Endothelial cell of umbilical vein (primary cell): ENCODE results near the gene MEX3C. TPM values are rescaled to one million over a fixed set of nuclear protein-coding genes. Genes with fewer than 3 reads are reported as not detected.

Source experiments
- BruUV-seq: library from RNA; stranded (reverse); fragments of 400-500 nt; replicated peaks from 2 replicates; lab custom pipeline; 2021; lab: Mats Ljungman, UMichigan
- CTCF ChIA-PET: fragments of 300-600, 350-600 bp; sonication (Branson Sonifier 250); formaldehyde crosslinking; loops from one replicate; lab custom pipeline; 2021; ENCODE audit warnings: antibody characterized with exemption, inconsistent platforms; lab: Charles Lee
- POLR2A ChIA-PET: fragments of 300-600, 350-600 bp; sonication (Branson Sonifier 250); formaldehyde crosslinking; loops from one replicate; lab custom pipeline; 2021; ENCODE audit warnings: antibody characterized with exemption, inconsistent platforms; lab: Charles Lee
- DNase-seq: peaks from one replicate; pipeline ENCODE4 v3.0.0-alpha.2; 2011; ENCODE audit warnings: low read depth, low spot score
- FAIRE-seq: peaks from 2 replicates; lab custom pipeline; 2011; peaks lifted over from hg19 to GRCh38; lab: Jason Lieb, UNC
- H2AFZ ChIP-seq: 2 replicates; pipeline ENCODE4 v1.6.0; 2012; ENCODE audit warnings: low read depth, low read length, control low read depth, inconsistent platforms
- H3K27ac ChIP-seq: 2 replicates; pipeline ENCODE4 v1.5.1; 2011; ENCODE audit warnings: low read depth, mild to moderate bottlenecking, control low read depth, low read length, moderate library complexity; ENCODE audit not compliant: insufficient read depth
- H3K27me3 ChIP-seq, 2 experiments: 2 replicates each; pipeline versions ENCODE4 v1.6.0 to v1.6.1; 2011; ENCODE audit warnings: low read length in 2 of 2, mixed read lengths in 1 of 2; ENCODE audit not compliant: control insufficient read depth in 2 of 2, insufficient read depth in 2 of 2
- H3K36me3 ChIP-seq, 2 experiments: 2 replicates in 1 of 2; 3 replicates in 1 of 2; pipeline ENCODE4 v1.5.1; 2011; ENCODE audit warnings: low read length in 2 of 2, mild to moderate bottlenecking in 1 of 2, moderate library complexity in 1 of 2; ENCODE audit not compliant: control insufficient read depth in 2 of 2, insufficient read depth in 2 of 2; ENCODE audit errors: extremely low read depth in 1 of 2
- H3K4me1 ChIP-seq: 3 replicates; pipeline ENCODE4 v1.5.1; 2011; ENCODE audit warnings: mild to moderate bottlenecking, low read length; ENCODE audit not compliant: control insufficient read depth, insufficient read depth; ENCODE audit errors: extremely low read depth
- H3K4me2 ChIP-seq: 2 replicates; pipeline ENCODE4 v1.6.1; 2011; ENCODE audit warnings: low read length, control low read depth, mixed read lengths; ENCODE audit not compliant: insufficient read depth
- H3K4me3 ChIP-seq, 3 experiments: fragments of 200-600 bp in 1 of 3; sonication (generic), shearing (Covaris generic) in 1 of 3; replicated peaks in 1 of 3; 2 replicates each; pipeline ENCODE4 v1.5.1; 2011 to 2016; ENCODE audit warnings: control low read depth in 3 of 3, low read length in 3 of 3, mild to moderate bottlenecking in 2 of 3, inconsistent platforms in 1 of 3, low read depth in 1 of 3, moderate library complexity in 1 of 3; ENCODE audit not compliant: insufficient read depth in 1 of 3
- H3K79me2 ChIP-seq: 2 replicates; pipeline ENCODE4 v1.6.0; 2012; ENCODE audit warnings: low read length, inconsistent platforms; ENCODE audit not compliant: control insufficient read depth, insufficient read depth
- H3K9ac ChIP-seq: replicated peaks from 2 replicates; pipeline ENCODE3; 2011; ENCODE audit warnings: low read length, control low read depth; ENCODE audit not compliant: insufficient read depth; ENCODE audit errors: extremely low read depth
- H3K9me1 ChIP-seq: replicated peaks from 3 replicates; pipeline ENCODE4 v1.6.0; 2011; ENCODE audit warnings: mild to moderate bottlenecking, low read length; ENCODE audit not compliant: control insufficient read depth, insufficient read depth; ENCODE audit errors: extremely low read depth
- H3K9me3 ChIP-seq: replicated peaks from 2 replicates; pipeline ENCODE4 v1.5.1; 2012; ENCODE audit warnings: low read length, inconsistent platforms; ENCODE audit not compliant: control insufficient read depth, insufficient read depth
- H4K20me1 ChIP-seq: replicated peaks from 2 replicates; pipeline ENCODE3; 2011; ENCODE audit warnings: mild to moderate bottlenecking, low read length; ENCODE audit not compliant: control insufficient read depth, insufficient read depth; ENCODE audit errors: extremely low read depth
- FOS ChIP-seq: IDR thresholded peaks from 2 replicates; pipeline ENCODE4 v1.6.1; 2011; ENCODE audit warnings: mild to moderate bottlenecking, low read length, moderate library complexity, borderline replicate concordance; ENCODE audit not compliant: insufficient read depth
- GATA2 ChIP-seq: IDR thresholded peaks from 2 replicates; pipeline ENCODE4 v1.7.0; 2011; ENCODE audit warnings: low read depth, mild to moderate bottlenecking, moderate library complexity, mixed read lengths, low read length; ENCODE audit not compliant: insufficient read length, insufficient read depth
- JUN ChIP-seq: IDR thresholded peaks from 2 replicates; pipeline ENCODE4 v1.6.1; 2011; ENCODE audit warnings: borderline replicate concordance, low read depth; ENCODE audit not compliant: insufficient read length, insufficient read depth
- MYC ChIP-seq: IDR thresholded peaks from one replicate; pipeline ENCODE4 v1.6.1; 2011; ENCODE audit warnings: mild to moderate bottlenecking, low read depth, low read length
- POLR2A ChIP-seq: IDR thresholded peaks from 2 replicates; pipeline ENCODE4 v1.6.1; 2012; ENCODE audit warnings: low read depth, mild to moderate bottlenecking, control low read depth, low read length
- POLR2AphosphoS5 ChIP-seq: IDR thresholded peaks from 2 replicates; pipeline ENCODE4 v1.6.1; 2012; ENCODE audit warnings: low read depth, mild to moderate bottlenecking, control low read depth, low read length, moderate library complexity; ENCODE audit not compliant: insufficient read depth
- dilution Hi-C: fragments of 300-500 bp; cut with MboI; formaldehyde crosslinking; loops from one replicate; pipeline ENCODE4 v1.15.0; 2019; ENCODE audit warnings: low sequenced_read_pairs; ENCODE audit not compliant: extremely low pct_ligation_motif_present
- intact Hi-C: fragments of 100-400 bp; cut with micrococcal nuclease; formaldehyde crosslinking; loops from one replicate; pipeline ENCODE4 v1.10.0; 2022
- polyA plus RNA-seq, 4 experiments: library from polyadenylated mRNA; depleted of rRNA in 3 of 4; stranded (reverse) in 3 of 4; unstranded in 1 of 4; fragments of >200 nt; gene quantifications; 2 replicates each; pipeline versions ENCODE4 v1.2.1 to v1.2.3, GENCODE V29; 2011 to 2012; ENCODE audit warnings: missing spikeins in 1 of 4
- total RNA-seq: library from RNA; stranded (reverse); gene quantifications from 2 replicates; pipeline ENCODE4 v1.2.3, GENCODE V29; 2021

Gene MEX3C
- total and polyA plus RNA-seq, 2 donors (not counting 3 experiments of a cell fraction or from before 2014, with no cell fraction given): 23.4 to 45.7 TPM

DNA sequence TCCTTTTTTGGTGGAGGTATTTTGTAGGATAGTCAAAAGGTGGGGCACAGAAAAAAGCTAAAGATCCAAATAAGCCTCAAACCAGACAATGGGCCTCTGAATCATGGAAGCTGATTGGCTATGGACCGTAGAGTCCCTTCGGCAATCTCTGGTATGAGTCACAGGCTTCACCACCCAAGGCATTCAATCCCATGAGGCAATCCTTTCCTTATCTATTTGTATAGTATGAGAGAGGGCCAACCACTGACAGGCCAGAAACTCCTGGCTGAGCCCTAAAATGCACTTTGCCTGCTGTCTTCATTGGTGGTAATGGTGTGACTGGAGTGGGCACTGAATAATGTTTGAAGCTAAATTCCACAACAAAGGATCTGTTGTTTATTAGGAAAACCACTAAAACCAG, 38.7 kb upstream of the MEX3C start:
- Histone ChIP-seq H3K9ac (no peak overlapping the region), H3K9me1 (no peaks in the 10 kb centered on the region), H2AFZ (no peak overlapping the region), H3K27me3 (no peaks in the 10 kb centered on the region), H3K9me3 (no peaks in the 10 kb centered on the region), H3K4me2 (no peak overlapping the region), H3K36me3 (no peaks in the 10 kb centered on the region), H4K20me1 (no peaks in the 10 kb centered on the region), H3K27ac (no peak overlapping the region), H3K4me3 (no peak overlapping the region), H3K4me1 (no peaks in the 10 kb centered on the region), H3K79me2 (no peaks in the 10 kb centered on the region)
- ChIA-PET CTCF (no interaction called here), POLR2A (no interaction called here)
- no peak for TF ChIP-seq FOS
- no peak for TF ChIP-seq JUN
- TF ChIP-seq GATA2: no peak
- intact Hi-C loops: no loop called here
- dilution Hi-C loops: no loop called here
- no TSS peak for BruUV-seq
- DNase-seq: no peak
- FAIRE-seq: no peak

DNA sequence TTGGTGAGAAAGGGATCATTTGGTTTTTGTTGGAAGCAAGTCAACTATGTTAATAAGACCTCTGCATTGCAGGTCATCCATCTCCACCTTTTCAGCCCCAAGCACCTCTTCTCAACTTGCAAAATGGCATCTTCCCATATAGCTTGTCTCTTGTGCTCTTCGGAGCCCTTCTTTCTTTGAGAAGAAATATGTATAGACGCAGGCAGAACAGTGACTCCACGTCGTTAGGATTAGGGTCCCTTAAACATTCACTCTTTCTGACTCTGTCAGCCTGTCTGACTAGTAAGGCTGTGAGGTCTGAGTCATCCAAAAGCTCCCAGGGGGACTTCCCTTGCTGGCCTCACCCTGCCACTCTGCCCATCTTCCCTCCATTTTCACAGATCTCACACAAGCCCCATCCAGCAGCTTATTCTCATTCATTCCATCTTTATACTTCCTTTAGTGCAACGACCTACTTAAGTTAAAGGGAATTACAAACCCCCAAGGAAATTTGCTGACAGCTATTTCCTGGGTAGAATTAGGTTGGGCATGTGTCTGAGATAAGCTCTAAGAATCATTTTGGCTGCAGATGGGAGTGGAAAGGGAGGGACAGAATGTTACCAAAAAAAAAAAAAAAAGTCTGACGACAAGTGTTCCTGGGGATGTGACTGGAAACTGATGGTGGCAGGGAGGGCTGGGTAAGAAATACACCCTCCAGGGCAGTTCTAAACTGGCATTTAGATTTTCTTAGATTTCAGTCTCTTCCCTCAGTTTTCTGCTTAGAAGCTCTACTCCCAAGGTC, 37.7 kb upstream of the MEX3C start:
- Histone ChIP-seq H2AFZ (no peak overlapping the region), H3K4me1 (no peaks in the 10 kb centered on the region), H3K4me3 (no peak overlapping the region), H3K79me2 (no peaks in the 10 kb centered on the region), H3K27ac (no peak overlapping the region), H4K20me1 (no peaks in the 10 kb centered on the region), H3K9ac (no peak overlapping the region), H3K9me1 (no peaks in the 10 kb centered on the region), H3K27me3 (no peaks in the 10 kb centered on the region), H3K9me3 (no peaks in the 10 kb centered on the region), H3K36me3 (no peaks in the 10 kb centered on the region), H3K4me2 (no peak overlapping the region)
- DNase-seq: no peak
- POLR2A ChIA-PET: no interaction called here
- dilution Hi-C loops: no loop called here
- no peak for FAIRE-seq
- CTCF ChIA-PET: interaction anchor here (0.7 kb wide), 1 partner anchor 1621 kb away, joined by 3 read pairs; no protein-coding TSS in a partner anchor
- TF ChIP-seq MYC (no peak), POLR2AphosphoS5 (no peak), POLR2A (no peak)
- intact Hi-C loops: no loop called here
- no TSS peak for BruUV-seq
